K562 (cell line): ENCODE data around the gene CCDC92.

Experiments
- ZNF143 ChIP-seq: sonication (generic); formaldehyde crosslinking; IDR thresholded peaks from 2 replicates; pipeline ENCODE4 v1.9.0; 2022; ENCODE audit warnings: mild to moderate bottlenecking, missing genetic modification reagents
- ZNF707 ChIP-seq: fragments of 250-450 bp; sonication (Bioruptor Pico); conservative IDR thresholded peaks from 2 replicates; pipeline ENCODE4 v1.8.0; 2022; ENCODE audit warnings: inconsistent platforms, mild to moderate bottlenecking, moderate library complexity

- no peak for TF ChIP-seq ZNF143
- no peak for TF ChIP-seq ZNF707 (CRISPR knock-in tag)
These were observed 38.9 kb upstream of the CCDC92 start for GRCh38 chr12:124011435-124012115.
